ENCODE data around the gene SERPINB13. TPM values are rescaled to one million over a fixed set of nuclear protein-coding genes. Genes with fewer than 3 reads are reported as not detected.

The SERPINB13 gene
- total and polyA plus RNA-seq, 9 of the 15 experiments (the other 6 are each of a cell fraction or from before 2014, with no cell fraction given): not detected

DNA sequence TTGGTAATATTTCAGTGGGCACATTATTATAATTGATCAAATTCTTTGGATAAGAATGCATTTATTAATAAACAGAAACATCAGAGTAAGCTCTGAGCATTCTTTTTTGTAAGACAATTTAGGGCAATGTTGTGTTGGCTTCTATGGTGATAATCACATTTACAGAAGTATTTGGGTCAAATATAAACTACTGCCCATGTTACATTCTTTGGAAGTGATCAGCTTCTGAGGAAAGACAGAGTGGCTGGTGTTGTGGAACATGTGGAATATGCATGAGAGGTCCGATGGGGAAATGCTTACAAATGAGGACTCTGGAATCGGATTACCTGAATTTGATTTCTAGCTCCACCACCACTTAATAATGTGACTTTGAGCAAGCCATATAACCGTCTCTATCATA is 19.4 kb downstream of the SERPINB13 start (continued):
- TF ChIP-seq, protein P1, sequence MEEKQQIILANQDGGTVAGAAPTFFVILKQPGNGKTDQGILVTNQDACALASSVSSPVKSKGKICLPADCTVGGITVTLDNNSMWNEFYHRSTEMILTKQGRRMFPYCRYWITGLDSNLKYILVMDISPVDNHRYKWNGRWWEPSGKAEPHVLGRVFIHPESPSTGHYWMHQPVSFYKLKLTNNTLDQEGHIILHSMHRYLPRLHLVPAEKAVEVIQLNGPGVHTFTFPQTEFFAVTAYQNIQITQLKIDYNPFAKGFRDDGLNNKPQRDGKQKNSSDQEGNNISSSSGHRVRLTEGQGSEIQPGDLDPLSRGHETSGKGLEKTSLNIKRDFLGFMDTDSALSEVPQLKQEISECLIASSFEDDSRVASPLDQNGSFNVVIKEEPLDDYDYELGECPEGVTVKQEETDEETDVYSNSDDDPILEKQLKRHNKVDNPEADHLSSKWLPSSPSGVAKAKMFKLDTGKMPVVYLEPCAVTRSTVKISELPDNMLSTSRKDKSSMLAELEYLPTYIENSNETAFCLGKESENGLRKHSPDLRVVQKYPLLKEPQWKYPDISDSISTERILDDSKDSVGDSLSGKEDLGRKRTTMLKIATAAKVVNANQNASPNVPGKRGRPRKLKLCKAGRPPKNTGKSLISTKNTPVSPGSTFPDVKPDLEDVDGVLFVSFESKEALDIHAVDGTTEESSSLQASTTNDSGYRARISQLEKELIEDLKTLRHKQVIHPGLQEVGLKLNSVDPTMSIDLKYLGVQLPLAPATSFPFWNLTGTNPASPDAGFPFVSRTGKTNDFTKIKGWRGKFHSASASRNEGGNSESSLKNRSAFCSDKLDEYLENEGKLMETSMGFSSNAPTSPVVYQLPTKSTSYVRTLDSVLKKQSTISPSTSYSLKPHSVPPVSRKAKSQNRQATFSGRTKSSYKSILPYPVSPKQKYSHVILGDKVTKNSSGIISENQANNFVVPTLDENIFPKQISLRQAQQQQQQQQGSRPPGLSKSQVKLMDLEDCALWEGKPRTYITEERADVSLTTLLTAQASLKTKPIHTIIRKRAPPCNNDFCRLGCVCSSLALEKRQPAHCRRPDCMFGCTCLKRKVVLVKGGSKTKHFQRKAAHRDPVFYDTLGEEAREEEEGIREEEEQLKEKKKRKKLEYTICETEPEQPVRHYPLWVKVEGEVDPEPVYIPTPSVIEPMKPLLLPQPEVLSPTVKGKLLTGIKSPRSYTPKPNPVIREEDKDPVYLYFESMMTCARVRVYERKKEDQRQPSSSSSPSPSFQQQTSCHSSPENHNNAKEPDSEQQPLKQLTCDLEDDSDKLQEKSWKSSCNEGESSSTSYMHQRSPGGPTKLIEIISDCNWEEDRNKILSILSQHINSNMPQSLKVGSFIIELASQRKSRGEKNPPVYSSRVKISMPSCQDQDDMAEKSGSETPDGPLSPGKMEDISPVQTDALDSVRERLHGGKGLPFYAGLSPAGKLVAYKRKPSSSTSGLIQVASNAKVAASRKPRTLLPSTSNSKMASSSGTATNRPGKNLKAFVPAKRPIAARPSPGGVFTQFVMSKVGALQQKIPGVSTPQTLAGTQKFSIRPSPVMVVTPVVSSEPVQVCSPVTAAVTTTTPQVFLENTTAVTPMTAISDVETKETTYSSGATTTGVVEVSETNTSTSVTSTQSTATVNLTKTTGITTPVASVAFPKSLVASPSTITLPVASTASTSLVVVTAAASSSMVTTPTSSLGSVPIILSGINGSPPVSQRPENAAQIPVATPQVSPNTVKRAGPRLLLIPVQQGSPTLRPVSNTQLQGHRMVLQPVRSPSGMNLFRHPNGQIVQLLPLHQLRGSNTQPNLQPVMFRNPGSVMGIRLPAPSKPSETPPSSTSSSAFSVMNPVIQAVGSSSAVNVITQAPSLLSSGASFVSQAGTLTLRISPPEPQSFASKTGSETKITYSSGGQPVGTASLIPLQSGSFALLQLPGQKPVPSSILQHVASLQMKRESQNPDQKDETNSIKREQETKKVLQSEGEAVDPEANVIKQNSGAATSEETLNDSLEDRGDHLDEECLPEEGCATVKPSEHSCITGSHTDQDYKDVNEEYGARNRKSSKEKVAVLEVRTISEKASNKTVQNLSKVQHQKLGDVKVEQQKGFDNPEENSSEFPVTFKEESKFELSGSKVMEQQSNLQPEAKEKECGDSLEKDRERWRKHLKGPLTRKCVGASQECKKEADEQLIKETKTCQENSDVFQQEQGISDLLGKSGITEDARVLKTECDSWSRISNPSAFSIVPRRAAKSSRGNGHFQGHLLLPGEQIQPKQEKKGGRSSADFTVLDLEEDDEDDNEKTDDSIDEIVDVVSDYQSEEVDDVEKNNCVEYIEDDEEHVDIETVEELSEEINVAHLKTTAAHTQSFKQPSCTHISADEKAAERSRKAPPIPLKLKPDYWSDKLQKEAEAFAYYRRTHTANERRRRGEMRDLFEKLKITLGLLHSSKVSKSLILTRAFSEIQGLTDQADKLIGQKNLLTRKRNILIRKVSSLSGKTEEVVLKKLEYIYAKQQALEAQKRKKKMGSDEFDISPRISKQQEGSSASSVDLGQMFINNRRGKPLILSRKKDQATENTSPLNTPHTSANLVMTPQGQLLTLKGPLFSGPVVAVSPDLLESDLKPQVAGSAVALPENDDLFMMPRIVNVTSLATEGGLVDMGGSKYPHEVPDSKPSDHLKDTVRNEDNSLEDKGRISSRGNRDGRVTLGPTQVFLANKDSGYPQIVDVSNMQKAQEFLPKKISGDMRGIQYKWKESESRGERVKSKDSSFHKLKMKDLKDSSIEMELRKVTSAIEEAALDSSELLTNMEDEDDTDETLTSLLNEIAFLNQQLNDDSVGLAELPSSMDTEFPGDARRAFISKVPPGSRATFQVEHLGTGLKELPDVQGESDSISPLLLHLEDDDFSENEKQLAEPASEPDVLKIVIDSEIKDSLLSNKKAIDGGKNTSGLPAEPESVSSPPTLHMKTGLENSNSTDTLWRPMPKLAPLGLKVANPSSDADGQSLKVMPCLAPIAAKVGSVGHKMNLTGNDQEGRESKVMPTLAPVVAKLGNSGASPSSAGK (IDR thresholded peaks at IDR 0.05): no peak
- no peak for TF ChIP-seq TARDBP (IDR thresholded peaks at IDR 0.05)
- TF ChIP-seq, protein P2, sequence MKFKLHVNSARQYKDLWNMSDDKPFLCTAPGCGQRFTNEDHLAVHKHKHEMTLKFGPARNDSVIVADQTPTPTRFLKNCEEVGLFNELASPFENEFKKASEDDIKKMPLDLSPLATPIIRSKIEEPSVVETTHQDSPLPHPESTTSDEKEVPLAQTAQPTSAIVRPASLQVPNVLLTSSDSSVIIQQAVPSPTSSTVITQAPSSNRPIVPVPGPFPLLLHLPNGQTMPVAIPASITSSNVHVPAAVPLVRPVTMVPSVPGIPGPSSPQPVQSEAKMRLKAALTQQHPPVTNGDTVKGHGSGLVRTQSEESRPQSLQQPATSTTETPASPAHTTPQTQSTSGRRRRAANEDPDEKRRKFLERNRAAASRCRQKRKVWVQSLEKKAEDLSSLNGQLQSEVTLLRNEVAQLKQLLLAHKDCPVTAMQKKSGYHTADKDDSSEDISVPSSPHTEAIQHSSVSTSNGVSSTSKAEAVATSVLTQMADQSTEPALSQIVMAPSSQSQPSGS (CRISPR knock-in tag; IDR thresholded peaks at IDR 0.05): no peak
- no peak for TF ChIP-seq CCNT2 (IDR thresholded peaks at IDR 0.05; ENCODE audit: borderline replicate concordance, extremely low read depth, insufficient read length, low read depth, low read length)
- TF ChIP-seq SRF (CRISPR knock-in tag; IDR thresholded peaks at IDR 0.05): no peak

All from K562 (cell line).